ENCODE measurements around the gene RIMKLA.

Gene RIMKLA, protein sequence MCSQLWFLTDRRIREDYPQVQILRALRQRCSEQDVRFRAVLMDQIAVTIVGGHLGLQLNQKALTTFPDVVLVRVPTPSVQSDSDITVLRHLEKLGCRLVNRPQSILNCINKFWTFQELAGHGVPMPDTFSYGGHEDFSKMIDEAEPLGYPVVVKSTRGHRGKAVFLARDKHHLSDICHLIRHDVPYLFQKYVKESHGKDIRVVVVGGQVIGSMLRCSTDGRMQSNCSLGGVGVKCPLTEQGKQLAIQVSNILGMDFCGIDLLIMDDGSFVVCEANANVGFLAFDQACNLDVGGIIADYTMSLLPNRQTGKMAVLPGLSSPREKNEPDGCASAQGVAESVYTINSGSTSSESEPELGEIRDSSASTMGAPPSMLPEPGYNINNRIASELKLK

DNA sequence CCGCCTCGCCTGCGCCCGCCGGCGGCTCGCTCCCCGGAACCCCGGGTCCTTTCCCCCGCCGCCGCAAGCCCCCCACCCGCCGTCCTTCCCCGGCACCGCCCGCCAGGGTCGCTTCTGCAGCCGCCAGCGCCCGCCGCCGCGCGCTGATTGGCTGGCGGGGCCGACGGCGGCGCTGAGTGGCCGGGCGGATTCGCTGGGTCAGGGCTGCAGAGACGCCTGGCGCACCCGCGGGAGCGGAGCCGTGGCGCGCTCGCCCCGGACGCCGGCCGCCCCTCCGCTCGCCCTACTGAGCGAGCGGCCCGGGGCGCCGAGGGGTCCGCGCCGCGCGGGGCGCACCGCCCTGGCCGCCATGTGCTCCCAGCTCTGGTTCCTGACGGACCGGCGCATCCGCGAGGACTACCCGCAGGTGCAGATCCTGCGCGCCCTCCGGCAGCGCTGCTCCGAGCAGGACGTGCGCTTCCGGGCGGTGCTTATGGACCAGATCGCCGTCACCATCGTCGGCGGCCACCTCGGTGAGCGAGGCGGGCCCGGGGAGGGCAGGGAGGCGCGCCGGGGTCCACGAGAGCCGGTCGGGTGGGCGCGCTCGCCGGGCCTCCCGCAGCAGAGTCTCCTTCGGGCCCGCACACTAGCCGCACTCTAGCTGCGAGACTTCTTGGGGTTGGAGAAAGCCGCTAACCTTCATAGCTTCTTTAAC lies at the start of gene RIMKLA:
Gene RIMKLA (plus strand): TSS at position 207 of the 694 bp plus-strand sequence. CDS start 143 bp downstream, at position 350.
- DNase-seq: peak; percentile 52

DNA sequence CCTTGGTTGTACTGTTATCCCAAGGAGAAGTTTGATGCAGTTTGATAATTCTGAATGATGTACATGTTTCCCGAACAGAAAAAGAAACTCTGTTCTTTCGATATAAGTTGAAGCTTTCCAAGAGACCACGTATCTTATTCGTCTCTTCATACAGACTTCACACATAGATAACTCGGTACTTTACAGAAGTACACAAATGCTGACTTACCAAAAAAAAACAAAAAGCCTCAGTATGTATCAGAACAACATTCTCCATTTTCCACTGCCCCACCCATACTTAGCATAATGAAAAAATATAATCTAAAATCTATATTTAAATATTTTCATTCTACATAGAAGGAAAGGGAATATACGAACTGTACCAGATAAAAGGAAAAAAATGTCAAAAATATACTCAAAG lies 47.7 kb upstream of the RIMKLA start:
- DNase-seq: no peak

DNA sequence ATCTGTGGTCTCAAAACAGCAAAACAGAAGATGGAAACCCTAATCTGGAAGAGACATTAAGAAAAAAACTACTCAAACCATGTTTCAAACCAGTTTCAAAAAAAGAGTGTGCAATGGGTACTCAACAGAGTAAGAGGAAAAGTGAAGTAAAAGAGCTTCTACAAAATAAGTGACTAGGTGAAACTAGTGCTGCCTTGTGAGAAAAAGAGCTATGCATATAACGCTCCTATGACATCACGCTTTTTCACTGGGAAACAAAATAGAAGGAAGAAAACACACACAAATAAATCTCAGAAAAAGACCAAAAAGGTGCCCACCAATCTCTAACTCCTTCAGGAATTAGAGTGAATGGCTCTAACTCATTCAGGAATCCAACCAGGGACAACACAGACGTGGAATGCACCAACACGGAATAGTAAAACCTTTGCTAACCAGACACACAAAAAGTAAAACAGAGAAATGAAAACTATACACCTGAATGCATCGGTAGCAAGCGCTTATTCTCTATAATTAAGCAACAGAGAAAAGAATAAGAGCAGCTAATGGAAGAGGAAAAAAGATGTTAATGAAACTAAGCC lies 46.8 kb upstream of the RIMKLA start:
- DNase-seq: no peak

DNA sequence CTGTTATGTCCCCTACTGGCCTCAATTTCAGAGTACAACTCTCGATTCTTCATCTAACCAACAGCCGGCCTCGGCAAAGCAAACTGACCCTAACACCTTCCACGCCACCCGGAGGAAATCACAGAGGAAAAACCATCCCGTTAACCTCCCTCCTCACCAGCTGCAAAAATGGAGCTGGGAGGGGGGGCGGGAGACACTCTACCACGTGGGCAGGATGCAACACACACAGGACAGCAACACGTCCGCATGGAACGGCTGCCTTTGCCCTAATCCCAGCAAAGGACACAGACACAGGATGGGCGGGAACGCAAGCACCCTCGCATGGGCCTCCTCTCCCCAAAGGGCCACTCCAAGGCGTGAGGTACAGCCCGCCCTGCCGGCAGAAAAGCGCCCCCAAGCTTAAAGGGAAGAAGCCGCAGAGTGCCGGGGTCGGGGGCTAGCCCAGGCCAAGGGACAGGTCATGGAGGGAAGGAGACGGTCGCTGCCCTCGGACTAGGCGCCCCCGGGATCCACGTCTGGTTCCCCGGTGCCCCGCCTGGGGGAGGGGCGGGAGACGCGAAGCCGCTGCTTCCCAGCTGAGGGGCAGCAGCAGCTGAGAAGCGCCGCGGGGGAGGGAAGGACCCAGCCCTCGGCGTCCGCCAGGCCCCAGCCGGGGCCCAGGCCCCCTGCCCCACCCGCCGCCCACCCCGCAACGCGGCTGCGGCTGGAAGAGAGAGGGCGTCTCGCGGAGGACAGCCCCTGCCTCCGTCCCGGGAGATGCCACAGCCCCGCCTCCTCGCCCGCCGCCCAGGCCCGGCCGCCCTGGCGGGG lies 46.1 kb upstream of the RIMKLA start:
- DNase-seq: peak; percentile 27

DNA sequence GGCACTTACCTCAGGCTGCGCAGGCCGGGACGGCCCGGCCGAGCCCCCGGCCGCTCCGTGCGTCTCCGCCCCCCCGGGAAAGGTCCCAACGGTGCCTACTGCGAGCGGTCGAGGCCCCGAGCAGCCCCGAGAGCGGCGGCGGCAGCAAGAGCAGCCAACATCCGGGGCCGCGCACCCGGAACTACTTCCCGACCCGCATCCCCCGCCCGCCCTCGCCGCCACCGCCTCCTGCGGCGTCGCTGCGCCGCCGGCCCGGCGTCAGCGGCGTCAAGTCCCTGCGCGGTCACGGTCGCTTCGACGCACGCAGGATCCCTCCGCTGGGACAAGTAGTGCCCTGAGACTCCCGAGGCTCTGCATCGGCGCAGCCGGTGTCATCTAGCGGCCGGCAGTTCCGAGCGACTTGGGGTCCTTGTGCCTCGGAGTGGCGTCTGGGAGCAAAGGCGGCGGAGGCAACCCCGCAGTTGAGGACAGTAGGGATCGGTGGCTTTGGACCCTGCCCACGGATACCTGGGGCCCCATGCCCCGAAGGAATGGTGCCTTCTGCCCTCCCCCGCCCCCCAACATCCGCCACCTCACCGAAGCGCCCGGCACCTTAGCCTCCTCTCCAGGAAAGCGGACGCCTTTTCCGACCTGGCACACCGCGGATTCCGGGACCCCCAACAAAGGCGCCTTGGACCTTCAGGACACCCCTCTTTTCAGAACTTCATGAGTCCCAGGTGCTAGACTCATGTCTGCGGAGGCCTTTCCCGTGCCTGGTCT lies 45.4 kb upstream of the RIMKLA start, which contains the start of gene FOXJ3:
Gene FOXJ3 (minus strand): TSS at position 186 of the 759 bp plus-strand sequence. CDS start 24,142 bp downstream, outside the sequence.
- DNase-seq: peak; percentile 93

DNA sequence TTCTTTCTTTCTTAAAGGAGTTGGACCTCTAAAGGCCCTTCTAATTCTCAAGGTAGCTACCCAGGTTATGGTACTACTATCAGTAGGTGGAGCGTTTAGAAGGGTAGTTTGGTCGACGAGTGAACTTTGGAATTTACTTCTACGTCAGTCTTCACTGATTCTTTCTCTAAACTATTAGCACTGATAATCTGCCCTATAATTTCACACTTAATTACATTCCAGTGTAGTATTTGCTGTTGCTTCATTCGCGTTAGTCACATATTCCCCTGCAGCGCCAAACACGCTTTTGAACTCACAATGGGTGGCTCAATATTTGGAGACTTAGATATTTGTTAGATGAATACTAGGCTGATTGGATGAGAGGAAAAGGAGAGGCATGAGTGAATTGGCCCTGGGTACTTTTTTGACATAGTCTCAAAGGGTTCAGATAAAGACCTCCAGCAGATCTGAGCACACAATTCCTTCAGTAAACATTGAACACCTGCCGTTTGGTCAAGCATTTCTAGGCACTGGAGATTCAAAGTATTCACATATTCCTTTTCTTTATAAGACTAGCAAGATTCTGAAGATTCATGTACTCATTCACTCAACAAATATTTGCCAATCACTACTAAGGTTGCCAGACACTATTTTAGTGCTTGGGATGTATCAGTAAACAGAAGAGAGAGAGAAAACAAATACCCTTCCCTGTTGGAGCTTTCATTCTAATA lies 44.6 kb upstream of the RIMKLA start:
- no peak for DNase-seq

DNA sequence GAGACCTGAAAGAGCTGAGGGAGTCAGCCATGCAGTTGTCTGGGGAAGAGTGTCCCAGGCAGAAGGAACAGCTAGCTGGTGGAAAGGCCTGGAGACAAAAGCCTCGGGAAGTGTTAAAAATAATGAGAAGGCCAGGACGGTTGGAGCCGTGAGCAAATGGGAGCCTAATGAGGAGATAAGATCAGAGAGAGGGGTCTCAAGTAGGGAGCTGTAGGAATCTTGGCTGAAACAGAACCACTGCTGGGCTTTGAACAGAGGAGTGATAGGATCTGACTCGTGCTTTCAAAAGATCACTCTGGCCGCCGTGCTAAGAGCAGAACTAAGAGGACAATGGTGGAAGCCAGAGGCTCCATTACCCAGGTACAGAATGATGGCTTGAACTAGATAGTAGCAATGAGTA lies 43.6 kb upstream of the RIMKLA start:
- no peak for DNase-seq

DNA sequence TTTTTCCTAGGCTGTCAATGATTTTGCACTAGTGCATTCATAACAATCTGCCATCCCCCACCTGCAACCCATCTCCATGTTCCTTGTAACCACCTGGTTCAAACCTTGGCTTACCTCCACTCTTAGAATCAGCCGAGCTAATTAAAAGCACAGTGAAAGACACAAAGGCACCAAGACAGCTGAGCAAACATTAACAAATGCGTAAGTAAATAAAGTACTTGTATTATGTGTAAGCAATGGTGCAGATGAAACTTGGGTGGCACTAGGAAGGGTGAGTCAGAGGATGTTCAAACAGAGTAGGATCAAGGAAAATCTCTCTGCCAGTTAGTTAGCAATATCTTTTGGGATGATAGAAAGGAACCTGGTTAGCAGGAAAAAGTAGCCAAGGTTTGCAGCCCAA lies 40.5 kb upstream of the RIMKLA start:
- DNase-seq: no peak

DNA sequence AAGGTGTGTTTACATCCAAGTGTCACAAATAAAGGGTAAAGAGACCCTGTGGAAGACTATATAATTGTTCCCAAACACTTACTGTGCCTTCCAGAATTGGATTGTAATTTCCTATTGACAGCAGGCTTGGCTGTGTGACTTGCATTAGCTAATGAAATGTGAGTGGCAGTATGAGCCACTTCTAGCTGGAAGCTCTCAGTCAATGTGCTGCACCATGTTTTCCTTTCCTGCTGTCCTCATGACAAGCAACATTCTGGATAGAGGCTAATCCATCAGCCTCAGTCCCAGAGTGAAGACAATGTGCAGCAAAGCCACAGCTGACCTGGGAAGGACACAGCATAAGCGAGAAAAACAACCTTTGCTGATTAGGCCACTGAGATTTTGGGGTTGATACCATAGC lies 39.7 kb upstream of the RIMKLA start:
- DNase-seq: no peak

DNA sequence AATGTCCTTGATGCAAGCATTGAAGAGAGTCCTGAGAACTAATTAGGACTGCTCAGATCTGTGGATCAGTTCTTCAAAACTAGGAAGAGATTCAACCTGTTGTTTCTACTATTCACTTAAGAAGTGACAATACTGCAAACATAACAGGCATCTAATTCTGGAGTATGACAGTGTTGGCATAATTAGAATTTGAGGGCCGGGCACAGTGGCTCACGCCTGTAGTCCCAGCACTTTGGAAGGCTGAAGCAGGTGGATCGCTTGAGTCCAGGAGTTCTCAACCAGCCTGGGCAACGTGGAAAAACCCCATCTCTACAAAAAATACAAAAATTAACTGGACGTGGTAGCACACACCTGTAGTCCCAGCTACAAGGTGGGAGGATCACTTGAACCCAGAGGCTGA lies 37.5 kb upstream of the RIMKLA start:
- DNase-seq: no peak

DNA sequence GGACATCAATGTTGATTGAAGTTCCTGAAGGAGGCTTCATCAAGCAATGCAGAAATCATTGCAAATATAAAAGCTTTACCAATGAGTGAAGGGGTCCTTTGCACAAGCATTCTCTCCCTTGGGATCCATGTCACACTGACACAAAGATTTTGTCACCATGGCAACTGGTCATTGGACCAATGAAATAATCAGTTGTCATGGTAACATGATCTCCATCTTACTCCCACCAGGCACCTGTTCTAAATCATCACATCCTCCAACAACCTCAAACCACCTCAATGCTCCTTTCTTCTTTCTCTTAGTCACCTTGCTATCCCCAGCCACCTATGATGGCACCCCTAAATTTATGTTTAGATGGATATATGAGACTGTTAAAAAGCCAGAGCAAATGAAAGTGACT lies 32.1 kb upstream of the RIMKLA start:
- DNase-seq: no peak

DNA sequence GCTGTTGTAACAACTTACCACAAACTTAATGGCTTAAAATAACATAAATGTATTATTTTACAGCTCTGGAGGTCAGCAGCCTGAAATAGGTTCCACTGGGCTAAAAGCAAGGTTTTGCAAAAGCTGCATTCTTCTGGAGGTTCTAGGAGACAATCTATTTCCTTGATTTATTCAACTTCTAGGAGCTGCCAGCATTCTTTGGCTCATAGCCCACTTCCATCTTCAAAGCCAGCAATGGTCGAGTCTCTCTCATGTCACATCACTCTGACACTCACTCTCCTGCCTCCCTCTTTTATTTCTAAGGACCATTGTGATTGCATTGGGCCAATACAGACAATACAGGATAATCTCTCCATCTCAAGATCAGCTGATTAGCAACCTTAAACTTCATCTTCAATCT lies 30.5 kb upstream of the RIMKLA start:
- DNase-seq: no peak

DNA sequence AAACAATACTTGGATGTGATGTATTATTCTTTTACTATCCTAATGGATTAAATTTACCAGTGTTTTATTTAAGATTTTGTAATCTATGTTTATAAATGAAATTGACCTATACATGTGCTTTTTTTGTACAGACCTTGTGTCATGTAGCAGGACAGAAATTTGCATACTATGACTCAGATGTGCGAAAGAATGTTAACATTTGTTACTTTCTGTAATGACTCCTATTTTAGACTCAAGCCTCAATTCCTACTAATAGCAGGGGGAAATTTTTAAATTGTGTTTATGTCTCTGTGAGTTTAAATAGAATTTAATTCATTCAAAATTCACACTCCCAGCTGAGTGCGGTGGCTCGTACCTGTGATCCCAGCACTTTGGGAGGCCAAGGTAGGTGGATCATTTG lies 21.8 kb upstream of the RIMKLA start:
- DNase-seq: no peak

DNA sequence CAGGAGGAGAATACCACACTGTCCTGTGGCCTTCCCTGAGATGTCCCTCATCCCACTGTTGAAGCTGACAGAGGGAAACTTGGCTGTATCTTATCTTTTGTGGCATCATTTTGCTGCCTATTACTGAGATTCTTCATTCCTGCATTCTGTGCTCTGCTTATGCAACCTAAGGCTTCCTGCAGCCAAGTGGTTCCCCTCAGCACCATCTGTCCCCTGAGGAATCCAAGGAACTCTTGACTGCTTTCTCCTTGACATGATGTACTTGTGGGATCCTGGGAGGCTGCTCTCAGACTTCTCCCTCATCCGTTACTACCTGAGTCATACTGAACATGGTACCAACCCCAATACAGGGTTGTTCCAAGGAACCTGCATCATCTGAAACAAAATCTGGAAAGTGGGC lies 21.1 kb upstream of the RIMKLA start:
- DNase-seq: no peak

DNA sequence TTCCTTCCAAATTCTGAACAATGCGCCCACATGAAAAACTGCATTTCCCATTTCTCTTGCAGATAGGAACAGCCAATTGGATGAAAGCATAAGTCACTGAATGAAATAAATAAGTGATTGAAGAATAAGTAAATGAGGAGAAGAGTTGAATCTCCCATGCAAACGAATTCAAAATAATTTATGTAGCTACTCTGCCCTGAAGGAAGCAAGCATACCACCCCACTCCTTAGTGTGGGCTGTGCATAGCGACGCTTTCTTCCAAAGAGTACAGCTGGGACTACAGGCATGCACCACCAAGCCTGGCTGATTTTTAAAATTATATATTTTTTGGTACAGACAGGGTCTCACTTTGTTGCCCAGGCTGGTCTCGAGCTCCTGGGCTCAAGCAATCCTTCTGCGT lies 16.5 kb upstream of the RIMKLA start:
- DNase-seq: no peak

DNA sequence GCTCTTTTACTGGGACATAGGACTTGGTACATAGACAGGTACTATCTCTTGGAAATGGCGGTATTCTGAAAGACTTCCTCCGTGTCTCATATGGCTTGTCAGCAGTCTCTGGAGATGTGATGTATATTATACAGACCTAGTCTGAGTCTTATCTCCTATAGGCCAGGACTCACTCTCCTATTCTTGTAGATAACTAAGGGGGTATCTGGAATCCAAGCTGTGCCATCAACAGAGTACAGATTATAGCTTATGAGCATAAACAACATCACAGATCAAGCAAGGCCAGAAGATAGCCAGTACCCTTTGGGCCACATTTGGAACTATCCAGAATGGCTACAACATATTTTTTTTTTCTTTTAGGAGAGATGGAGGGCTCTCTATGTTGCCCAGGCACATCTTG lies 16.1 kb upstream of the RIMKLA start:
- DNase-seq: no peak

DNA sequence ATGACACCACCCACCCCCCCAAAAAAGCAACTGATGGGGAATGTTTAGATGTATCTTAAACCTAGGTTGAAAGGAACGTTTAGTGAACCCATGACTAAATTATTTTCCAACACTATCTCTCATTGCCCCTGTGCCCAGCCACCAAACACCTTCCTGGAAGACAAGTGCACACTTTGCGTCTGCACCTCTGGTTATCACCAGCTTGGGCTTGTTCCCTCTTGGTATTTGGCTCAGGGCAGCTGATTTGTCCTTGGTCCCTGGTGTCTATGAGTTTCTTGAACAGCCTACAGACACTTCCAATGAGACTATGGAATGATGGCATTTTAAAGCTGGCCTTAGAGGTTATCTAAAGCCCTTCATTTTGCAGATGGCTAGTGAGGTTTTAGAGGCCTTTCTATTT lies 15.5 kb upstream of the RIMKLA start:
- no peak for DNase-seq

DNA sequence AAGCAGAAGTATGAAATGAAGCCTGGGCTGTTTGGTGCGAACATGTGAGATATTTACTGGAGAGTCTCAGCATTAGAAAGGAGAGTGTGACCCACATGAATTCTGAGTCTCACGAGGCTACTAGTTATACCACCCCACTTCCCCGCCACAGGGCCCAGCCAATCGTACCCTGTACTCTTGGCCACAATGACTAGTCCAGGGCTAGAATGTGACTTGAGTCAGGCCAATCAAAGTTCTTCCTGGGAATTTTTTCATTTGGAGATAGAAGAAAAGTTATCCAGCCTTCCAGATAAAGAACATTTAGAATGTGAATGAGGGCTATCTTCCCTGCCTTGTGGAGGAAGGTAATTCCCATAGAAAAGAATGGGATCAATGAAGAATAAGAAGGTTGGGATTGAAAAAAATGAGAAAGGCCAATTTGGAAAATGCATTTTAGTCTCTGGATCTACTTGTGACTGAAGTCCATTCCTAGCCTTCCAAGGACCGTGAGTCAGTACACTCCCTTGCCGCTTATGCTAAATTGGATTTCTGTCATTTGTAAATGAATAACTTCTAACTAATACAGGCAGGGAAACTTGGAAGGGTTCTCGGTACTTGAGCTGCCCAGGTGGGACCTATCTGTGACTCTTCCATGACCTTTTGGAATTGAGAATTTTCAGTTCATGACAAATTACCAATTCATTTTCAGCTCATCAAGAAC lies 12.3 kb upstream of the RIMKLA start:
- no peak for DNase-seq

DNA sequence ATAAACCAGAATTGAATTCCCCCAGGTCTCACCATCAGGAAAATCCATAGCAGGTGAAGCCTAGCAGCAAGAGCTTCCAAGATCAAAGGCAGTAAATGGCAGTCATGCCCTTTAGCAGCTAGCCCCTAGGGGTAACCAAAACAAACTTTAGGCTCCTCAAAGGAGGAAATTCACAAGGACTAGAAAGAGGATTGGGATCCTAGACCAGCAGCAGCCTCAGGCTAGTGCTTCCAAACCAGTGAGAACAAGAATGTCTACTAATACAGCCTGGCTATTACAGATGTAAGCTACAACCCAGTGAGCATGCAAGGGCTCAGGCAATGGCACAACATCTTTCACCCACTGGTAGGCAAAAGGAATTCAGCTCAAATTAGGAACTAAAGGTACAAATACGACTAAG lies 11.1 kb upstream of the RIMKLA start:
- DNase-seq: no peak

DNA sequence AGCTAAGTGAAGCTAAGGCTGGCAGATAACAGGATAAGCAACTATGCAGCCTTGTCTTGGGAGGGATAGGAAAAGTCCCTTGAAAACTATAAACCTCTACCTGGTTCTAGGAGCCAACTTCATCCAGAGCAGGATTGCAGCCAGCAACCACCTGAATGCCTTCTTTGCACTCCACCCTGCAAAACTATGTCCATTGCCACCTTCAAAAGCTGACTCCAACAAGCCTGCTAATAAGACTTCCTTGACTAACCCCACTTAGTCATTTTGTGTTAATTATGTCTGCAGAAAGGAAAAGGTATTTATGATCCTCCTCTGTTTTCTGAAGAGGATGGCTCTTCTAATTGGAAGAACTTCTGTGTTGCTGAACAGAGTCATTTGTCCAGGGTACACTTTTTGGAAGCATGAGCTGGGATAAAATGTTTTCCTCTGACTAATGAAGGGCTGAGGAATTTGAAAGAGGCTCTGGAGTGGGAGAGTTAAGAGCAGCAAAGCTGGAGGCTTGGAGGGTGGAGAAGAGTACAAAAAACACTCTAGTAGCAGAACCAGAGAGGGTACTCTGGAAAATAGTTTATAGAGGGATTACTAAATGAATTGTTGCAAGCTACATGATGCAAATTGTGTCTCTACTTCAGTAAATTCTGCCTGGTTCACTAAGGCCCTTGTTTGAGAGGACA lies 9.6 kb upstream of the RIMKLA start:
- no peak for DNase-seq

DNA sequence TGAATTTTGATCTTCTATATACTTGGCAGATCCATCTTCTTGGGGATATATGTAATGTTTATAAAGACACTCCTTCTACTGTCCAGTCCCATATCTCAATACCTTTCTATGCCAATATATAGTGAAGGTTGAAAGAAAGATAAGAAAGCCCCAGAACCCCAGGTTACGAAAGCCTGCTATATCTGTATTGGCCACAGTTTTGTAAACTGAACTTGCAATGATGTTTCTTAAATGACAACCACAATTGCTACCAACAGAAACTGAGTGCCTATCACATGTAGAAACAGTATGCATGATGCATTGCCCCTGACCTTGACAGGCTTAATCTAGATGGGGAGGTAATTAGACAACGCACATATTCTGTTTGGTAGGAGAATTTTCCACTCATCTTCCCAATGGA lies 7.8 kb upstream of the RIMKLA start:
- no peak for DNase-seq

Measured in activated CD8-positive, alpha-beta memory T cell treated with anti-CD3 and anti-CD28 coated beads, Interleukin-2, amount 50 U/mL, for 4 hours (primary cell).